NCI-H2196 treated with DMSO at 0.1 percent for 48 hours (cell line): ENCODE measurements around the gene MT1E.
"Not testable (repeated sequence)": the region's sequence is repeated elsewhere in the genome, so short reads cannot be mapped to it uniquely, and the experiment has no call there.

Source experiments
- DNase-seq: peaks from one replicate; lab custom pipeline; 2025; ENCODE audit not compliant: unreplicated experiment; lab: John Stamatoyannopoulos, UW

Gene MT1E

GRCh38 chr16:56625140-56625942 is at the start of gene MT1E:
Gene MT1E, plus strand, starts transcription at chr16:56625781. Its CDS starts 71 bp downstream, at chr16:56625852.
- DNase-seq = no peak

- peak; percentile 41 for DNase-seq
These were observed 48.8 kb upstream of the MT1E start for GRCh38 chr16:56576585-56577299.

DNA sequence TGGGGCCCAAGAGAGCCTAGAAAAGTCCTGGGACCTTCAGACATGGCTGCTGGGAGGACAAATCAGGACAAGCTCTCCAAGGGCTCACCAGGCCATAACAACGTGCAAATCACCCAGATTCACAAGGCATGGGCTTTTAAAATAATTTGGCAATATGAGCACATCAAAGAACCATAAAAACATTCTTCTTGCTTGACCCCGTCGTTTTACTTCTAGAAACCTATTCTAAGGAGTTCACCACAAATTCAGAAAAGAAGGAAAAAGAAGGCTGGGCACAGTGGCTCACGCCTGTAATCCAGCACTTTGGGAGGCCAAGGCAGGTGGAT is 48.3 kb upstream of the MT1E start:
- no peak for DNase-seq

GRCh38 chr16:56580391-56581048 is 45.1 kb upstream of the MT1E start:
- DNase-seq = no peak

GRCh38 chr16:56582911-56583310 is 42.7 kb upstream of the MT1E start:
- DNase-seq = not testable (repeated sequence)

GRCh38 chr16:56583351-56584168 is 42.0 kb upstream of the MT1E start:
- DNase-seq = no peak

DNA sequence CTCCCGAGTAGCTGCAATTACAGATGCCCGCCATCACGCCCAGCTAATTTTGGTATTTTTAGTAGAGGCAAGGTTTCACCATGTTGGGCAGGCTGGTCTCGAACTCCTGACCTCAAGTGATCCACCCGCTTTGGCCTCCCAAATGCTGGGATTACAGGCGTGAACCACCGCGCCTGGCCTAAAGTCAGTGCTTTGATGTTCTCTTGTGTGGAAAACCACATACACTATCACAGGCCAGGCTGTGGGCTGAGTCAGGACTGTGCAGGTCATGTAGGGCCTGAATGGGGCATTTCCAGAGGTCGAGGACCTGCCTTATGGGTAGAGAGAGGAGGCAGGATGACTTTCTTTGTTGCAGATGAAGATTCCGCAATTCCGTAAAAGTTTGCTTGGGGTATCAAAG is 41.3 kb upstream of the MT1E start:
- no peak for DNase-seq

GRCh38 chr16:56588781-56589140 is 36.8 kb upstream of the MT1E start:
- no peak for DNase-seq

- no peak for DNase-seq
These were observed 36.2 kb upstream of the MT1E start, which contains the start of gene MT3 for GRCh38 chr16:56589141-56590039. Gene MT3, plus strand, starts transcription at chr16:56589528. Its CDS starts 63 bp downstream, at chr16:56589591.

GRCh38 chr16:56591377-56592060 is 34.1 kb upstream of the MT1E start:
- DNase-seq = no peak

DNA sequence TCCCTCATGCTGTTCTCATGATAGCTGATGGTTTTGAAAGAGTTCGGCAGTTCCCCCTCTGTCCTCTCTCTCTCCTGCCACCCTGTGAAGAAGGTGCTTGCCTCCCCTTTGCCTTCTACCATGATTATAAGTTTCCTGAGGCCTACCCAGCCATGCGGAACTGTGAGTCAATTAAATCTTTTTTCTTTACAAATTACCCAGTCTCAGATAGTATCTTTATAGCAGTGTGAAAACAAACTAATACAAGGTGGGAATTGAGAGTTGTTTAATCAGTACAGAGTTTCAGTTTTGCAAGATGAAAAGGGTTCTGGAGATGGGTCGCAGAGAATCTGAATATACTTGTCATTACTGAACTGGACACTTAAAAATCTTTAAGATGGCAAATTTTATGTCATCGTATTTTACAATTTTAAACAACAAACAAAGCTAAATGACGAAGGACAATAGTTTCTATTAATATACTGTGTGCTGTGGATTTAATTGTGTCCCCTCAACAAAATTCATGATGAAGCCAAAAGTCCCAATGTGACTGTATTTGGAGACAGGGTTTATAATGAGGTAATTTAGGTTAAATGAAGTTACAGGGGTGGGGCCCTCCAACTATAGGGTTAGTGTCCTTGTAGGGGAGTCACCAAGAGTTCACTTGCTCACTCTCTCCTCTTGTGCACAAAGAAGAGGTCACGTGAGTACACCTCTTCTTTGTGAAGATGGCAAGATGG is 31.8 kb upstream of the MT1E start:
- no peak for DNase-seq

- DNase-seq = no peak
These were observed 31.3 kb upstream of the MT1E start for GRCh38 chr16:56594292-56594619.

DNA sequence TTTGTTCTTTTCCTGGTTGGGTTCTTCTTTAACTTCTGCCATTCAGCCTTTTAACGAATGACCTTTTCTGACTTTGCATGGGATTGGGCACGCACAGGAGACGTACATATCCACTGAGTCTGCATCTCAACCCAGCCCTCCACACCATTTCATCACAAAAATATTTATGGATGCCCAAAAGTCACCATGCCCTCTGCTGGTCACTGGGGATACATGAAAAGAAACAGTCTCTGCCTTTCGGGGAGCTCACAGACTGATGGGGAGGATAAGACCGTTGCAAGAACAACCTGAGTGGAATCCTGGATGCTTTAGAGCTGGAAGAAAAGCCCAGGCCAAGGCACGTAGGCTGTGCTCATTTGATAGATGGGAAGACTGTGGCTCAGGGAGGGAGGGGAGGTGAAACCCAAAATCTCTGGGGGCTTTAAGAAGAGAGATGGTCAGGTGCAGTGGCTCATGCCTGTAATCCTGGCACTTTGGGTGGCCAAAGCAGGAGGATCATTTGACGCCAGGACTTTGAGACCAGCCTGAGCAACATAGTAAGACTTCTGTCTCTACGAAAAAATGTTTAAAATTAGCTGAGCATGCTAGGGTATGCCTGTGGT is 25.1 kb upstream of the MT1E start:
- DNase-seq = no peak

GRCh38 chr16:56601325-56601724 is 24.3 kb upstream of the MT1E start:
- no peak for DNase-seq

GRCh38 chr16:56603589-56603988 is 22.0 kb upstream of the MT1E start:
- no peak for DNase-seq

GRCh38 chr16:56604966-56605365 is 20.6 kb upstream of the MT1E start:
- no peak for DNase-seq

GRCh38 chr16:56605475-56605874 is 20.1 kb upstream of the MT1E start:
- DNase-seq = no peak

GRCh38 chr16:56606071-56606475 is 19.5 kb upstream of the MT1E start:
- DNase-seq = no peak
